Stimulated activated naive B cell treated with anti-CD40 and anti-IgM and Interleukin-4, amounts not matched to agents 10 μg/mL and 1 μg/mL and 100 μg/mL, for 72 hours (primary cell): Measurements from ENCODE around the gene EFEMP2.
A peak's percentile ranks its signal among the peaks of the same experiment; 100 is the strongest.

Experiments used
- ATAC-seq, 2 donors: fragments of 150-1000 bp; cut with Tn5 transposase; replicated peaks; 2 replicates each; pipeline ENCODE4 v1.10.0; 2021; ENCODE audit warnings: moderate library complexity in 1 of 2
- DNase-seq: peaks from one replicate; pipeline ENCODE4 v3.0.0; 2021
- H3K27ac Mint-ChIP-seq: one replicate; pipeline ENCODE4 v1.8.0; 2022; ENCODE audit warnings: mild to moderate bottlenecking, mixed read lengths
- H3K27me3 Mint-ChIP-seq, 2 donors: one replicate each; pipeline ENCODE4 v1.8.0; 2022; ENCODE audit warnings: mixed read lengths in 2 of 2
- H3K36me3 Mint-ChIP-seq, 2 donors: one replicate each; pipeline ENCODE4 v1.8.0; 2022; ENCODE audit warnings: mixed read lengths in 2 of 2, mild to moderate bottlenecking in 1 of 2
- H3K4me1 Mint-ChIP-seq, 2 donors: one replicate each; pipeline ENCODE4 v1.8.0; 2022; ENCODE audit warnings: mixed read lengths in 2 of 2, mild to moderate bottlenecking in 1 of 2
- H3K4me3 Mint-ChIP-seq, 2 donors: one replicate each; pipeline ENCODE4 v1.8.0; 2022; ENCODE audit warnings: mild to moderate bottlenecking in 2 of 2, mixed read lengths in 2 of 2, moderate library complexity in 1 of 2
- H3K9me3 Mint-ChIP-seq, 2 donors: one replicate each; pipeline ENCODE4 v1.8.0; 2022; ENCODE audit warnings: mixed read lengths in 2 of 2, mild to moderate bottlenecking in 1 of 2

EFEMP2 gene

GRCh38 chr11:65861165-65861505 is 11.5 kb downstream of the EFEMP2 start:
- Mint-ChIP-seq H3K36me3 (peaks cover 52 to 53% of the 10 kb centered on the region in 2 donors), H3K4me1 (peaks cover 28 to 50% of the 10 kb centered on the region in 2 donors), H3K4me3 (peak overlapping the region; percentile 97), H3K27me3 (no peaks in the 10 kb centered on the region), H3K27ac (peak overlapping the region; percentile 99), H3K9me3 (no peaks in the 10 kb centered on the region)
- DNase-seq (no peak), ATAC-seq (no peak)

- Mint-ChIP-seq H3K4me3 (peak within 1 kb of the TSS; percentile 97), H3K27ac (peak within 1 kb of the TSS; percentile 99), H3K27me3 (no peaks in the 10 kb centered on the region), H3K4me1 (peaks cover 32 to 57% of the 10 kb centered on the region in 2 donors), H3K9me3 (no peaks in the 10 kb centered on the region), H3K36me3 (peaks cover 53 to 54% of the 10 kb centered on the region in 2 donors)
- peak; percentile 48 to 49 for ATAC-seq
- peak; percentile 96 for DNase-seq
Measured at GRCh38 chr11:65860278-65861164, 12.1 kb downstream of the EFEMP2 start, which contains the start of gene MUS81. TSS of gene MUS81 (plus strand) at chr11:65860433. CDS start at chr11:65860754, 321 bp downstream.

- Mint-ChIP-seq H3K9me3 (no peaks in the 10 kb centered on the region), H3K27me3 (no peaks in the 10 kb centered on the region), H3K27ac (peak overlapping the region; percentile 99), H3K4me3 (peak overlapping the region; percentile 97), H3K36me3 (peaks cover 52 to 53% of the 10 kb centered on the region in 2 donors), H3K4me1 (peaks cover 31 to 63% of the 10 kb centered on the region in 2 donors)
- ATAC-seq (peak in 1 of 2 donors; percentile 1), DNase-seq (no peak)
Measured at GRCh38 chr11:65859812-65860277, 12.8 kb downstream of the EFEMP2 start.

- H3K36me3 Mint-ChIP-seq = peaks cover 56 to 58% of the 10 kb centered on the region in 2 donors
- peak; percentile 66 to 71 for ATAC-seq
- H3K27ac Mint-ChIP-seq = peak overlapping the region; percentile 99
- no peaks in the 10 kb centered on the region for H3K27me3 Mint-ChIP-seq
- no peaks in the 10 kb centered on the region for H3K9me3 Mint-ChIP-seq
- peak; percentile 98 for DNase-seq
- H3K4me1 Mint-ChIP-seq = peaks cover 36 to 69% of the 10 kb centered on the region in 2 donors
- H3K4me3 Mint-ChIP-seq = peak overlapping the region; percentile 97
Measured at GRCh38 chr11:65859095-65859811, 13.3 kb downstream of the EFEMP2 start.

GRCh38 chr11:65858681-65859087 is 13.9 kb downstream of the EFEMP2 start:
- Mint-ChIP-seq H3K9me3 (no peaks in the 10 kb centered on the region), H3K4me3 (peak overlapping the region; percentile 97), H3K27me3 (no peaks in the 10 kb centered on the region), H3K27ac (peak overlapping the region; percentile 99), H3K36me3 (peaks cover 57 to 59% of the 10 kb centered on the region in 2 donors), H3K4me1 (peaks cover 37 to 75% of the 10 kb centered on the region in 2 donors)
- ATAC-seq (no peak), DNase-seq (no peak)

- Mint-ChIP-seq H3K4me1 (peaks cover 40 to 76% of the 10 kb centered on the region in 2 donors), H3K4me3 (peak within 1 kb of the TSS; percentile 97), H3K27ac (peak within 1 kb of the TSS; percentile 99), H3K27me3 (no peaks in the 10 kb centered on the region), H3K9me3 (no peaks in the 10 kb centered on the region), H3K36me3 (peaks cover 58 to 60% of the 10 kb centered on the region in 2 donors)
- DNase-seq (peak; percentile 97), ATAC-seq (peak; percentile 63 to 64)
Measured at GRCh38 chr11:65857853-65858680, 14.5 kb downstream of the EFEMP2 start, which contains the start of gene CFL1. TSS of gene CFL1 (minus strand) at chr11:65858180. CDS start at chr11:65858099, 81 bp downstream.

GRCh38 chr11:65857500-65857852 is 15.1 kb downstream of the EFEMP2 start:
- Mint-ChIP-seq H3K27ac (peak overlapping the region; percentile 95), H3K9me3 (no peaks in the 10 kb centered on the region), H3K27me3 (no peaks in the 10 kb centered on the region), H3K4me1 (peaks cover 34 to 70% of the 10 kb centered on the region in 2 donors), H3K4me3 (peak overlapping the region; percentile 91 to 97), H3K36me3 (peaks cover 53 to 55% of the 10 kb centered on the region in 2 donors)
- ATAC-seq (peak in 1 of 2 donors; percentile 0), DNase-seq (peak; percentile 42)

- Mint-ChIP-seq H3K27ac (peak overlapping the region; percentile 95), H3K4me1 (peaks cover 38 to 71% of the 10 kb centered on the region in 2 donors), H3K36me3 (peaks cover 53 to 58% of the 10 kb centered on the region in 2 donors), H3K4me3 (peak overlapping the region; percentile 91 to 97), H3K27me3 (no peaks in the 10 kb centered on the region), H3K9me3 (peaks cover 0 to 4% of the 10 kb centered on the region in 2 donors)
- peak; percentile 80 for DNase-seq
- peak; percentile 33 to 43 for ATAC-seq
Measured at GRCh38 chr11:65856689-65857499, 15.7 kb downstream of the EFEMP2 start.

GRCh38 chr11:65855927-65856363 is 16.7 kb downstream of the EFEMP2 start:
- Mint-ChIP-seq H3K4me1 (peaks cover 35 to 64% of the 10 kb centered on the region in 2 donors), H3K27ac (peak overlapping the region; percentile 95), H3K27me3 (no peaks in the 10 kb centered on the region), H3K4me3 (peak overlapping the region; percentile 91 to 97), H3K36me3 (peaks cover 56 to 67% of the 10 kb centered on the region in 2 donors), H3K9me3 (peaks cover 0 to 5% of the 10 kb centered on the region in 2 donors)
- DNase-seq = no peak
- no peak for ATAC-seq

- Mint-ChIP-seq H3K27ac (peak overlapping the region; percentile 59), H3K4me1 (peaks cover 35 to 61% of the 10 kb centered on the region in 2 donors), H3K9me3 (peaks cover 0 to 5% of the 10 kb centered on the region in 2 donors), H3K36me3 (peaks cover 59 to 71% of the 10 kb centered on the region in 2 donors), H3K27me3 (no peaks in the 10 kb centered on the region), H3K4me3 (peak overlapping the region; percentile 91 to 97)
- ATAC-seq (no peak), DNase-seq (no peak)
Measured at GRCh38 chr11:65854852-65855837, 17.5 kb downstream of the EFEMP2 start.

- Mint-ChIP-seq H3K36me3 (peaks cover 58 to 72% of the 10 kb centered on the region in 2 donors), H3K27me3 (no peaks in the 10 kb centered on the region), H3K27ac (peak overlapping the region; percentile 4), H3K4me3 (peak overlapping the region; percentile 42 to 68), H3K9me3 (peaks cover 0 to 5% of the 10 kb centered on the region in 2 donors), H3K4me1 (peaks cover 32 to 55% of the 10 kb centered on the region in 2 donors)
- ATAC-seq = no peak
- DNase-seq = no peak
Measured at GRCh38 chr11:65854161-65854592, 18.4 kb downstream of the EFEMP2 start.
